Upper lobe of left lung (tissue), 4 donors: Measurements from ENCODE around the gene HAUS3.

Experiments
- CTCF ChIP-seq, 6 experiments: fragments of 450-650 bp in 4 of 6; fragments of 200-600 bp in 2 of 6; sonication (generic) in 2 of 6; IDR thresholded peaks; one replicate each; pipeline ENCODE4 v1.5.1; 2016 to 2019; ENCODE audit warnings: antibody characterized with exemption in 6 of 6
- POLR2A ChIP-seq, 4 donors: fragments of 450-650 bp; IDR thresholded peaks; one replicate each; pipeline ENCODE4 v1.5.1; 2016 to 2017; ENCODE audit warnings: antibody characterized with exemption in 4 of 4, mild to moderate bottlenecking in 2 of 4
- POLR2AphosphoS5 ChIP-seq, 2 donors: sonication (generic); formaldehyde crosslinking; IDR thresholded peaks; one replicate each; pipeline ENCODE4 v1.5.1; 2017; ENCODE audit warnings: antibody characterized with exemption in 2 of 2

- no peak for TF ChIP-seq CTCF (IDR thresholded peaks at IDR 0.05)
- TF ChIP-seq POLR2A (IDR thresholded peaks at IDR 0.05) = no peak
- TF ChIP-seq POLR2AphosphoS5 (IDR thresholded peaks at IDR 0.05) = no peak
These were observed 27.2 kb upstream of the HAUS3 start for GRCh38 chr4:2269206-2269531.
